Gastroesophageal sphincter (tissue), 3 donors: Measurements from ENCODE around the gene MEX3C.

Experiments used
- EP300 ChIP-seq: sonication (generic); formaldehyde crosslinking; IDR thresholded peaks from one replicate; pipeline ENCODE4 v1.6.1; 2017; ENCODE audit warnings: antibody characterized with exemption, mild to moderate bottlenecking
- POLR2A ChIP-seq, 2 donors: fragments of 450-650 bp; IDR thresholded peaks; one replicate each; pipeline ENCODE4 v1.6.1; 2017; ENCODE audit warnings: antibody characterized with exemption in 2 of 2, mild to moderate bottlenecking in 2 of 2, moderate library complexity in 1 of 2
- POLR2AphosphoS5 ChIP-seq: sonication (generic); formaldehyde crosslinking; IDR thresholded peaks from one replicate; pipeline ENCODE4 v1.6.1; 2017; ENCODE audit warnings: antibody characterized with exemption
- TF ChIP-seq, protein P1 (sequence below), 4 experiments: fragments of 200-600 bp in 2 of 4; fragments of 450-650 bp in 2 of 4; sonication (generic) in 1 of 4; IDR thresholded peaks; one replicate each; pipeline ENCODE4 v1.5.1; 2017 to 2019; ENCODE audit warnings: antibody characterized with exemption in 4 of 4, mild to moderate bottlenecking in 2 of 4, moderate library complexity in 2 of 4

DNA sequence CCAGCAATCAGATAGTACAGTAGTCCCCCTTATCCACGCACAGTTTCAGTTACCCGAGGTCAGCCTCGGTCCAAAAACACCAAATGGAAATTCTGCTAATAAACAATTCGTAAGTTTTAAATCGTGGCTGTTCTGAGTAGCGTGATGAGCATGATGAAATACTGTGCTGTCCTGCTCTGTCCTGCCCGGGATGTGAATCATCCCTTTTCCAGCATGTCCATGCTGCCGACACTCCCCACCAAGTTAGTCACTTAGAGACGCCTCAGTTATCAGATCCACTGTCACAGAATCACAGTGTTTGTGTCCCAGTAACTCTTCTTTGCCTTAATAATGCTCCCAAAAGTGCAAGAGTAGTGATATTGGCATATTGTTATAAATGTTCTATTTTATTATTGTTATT, 62.1 kb downstream of the MEX3C start:
- TF ChIP-seq POLR2AphosphoS5 (no peak), POLR2A (IDR thresholded peaks at IDR 0.05) (no peak), EP300 (no peak)
- TF ChIP-seq, protein P1, sequence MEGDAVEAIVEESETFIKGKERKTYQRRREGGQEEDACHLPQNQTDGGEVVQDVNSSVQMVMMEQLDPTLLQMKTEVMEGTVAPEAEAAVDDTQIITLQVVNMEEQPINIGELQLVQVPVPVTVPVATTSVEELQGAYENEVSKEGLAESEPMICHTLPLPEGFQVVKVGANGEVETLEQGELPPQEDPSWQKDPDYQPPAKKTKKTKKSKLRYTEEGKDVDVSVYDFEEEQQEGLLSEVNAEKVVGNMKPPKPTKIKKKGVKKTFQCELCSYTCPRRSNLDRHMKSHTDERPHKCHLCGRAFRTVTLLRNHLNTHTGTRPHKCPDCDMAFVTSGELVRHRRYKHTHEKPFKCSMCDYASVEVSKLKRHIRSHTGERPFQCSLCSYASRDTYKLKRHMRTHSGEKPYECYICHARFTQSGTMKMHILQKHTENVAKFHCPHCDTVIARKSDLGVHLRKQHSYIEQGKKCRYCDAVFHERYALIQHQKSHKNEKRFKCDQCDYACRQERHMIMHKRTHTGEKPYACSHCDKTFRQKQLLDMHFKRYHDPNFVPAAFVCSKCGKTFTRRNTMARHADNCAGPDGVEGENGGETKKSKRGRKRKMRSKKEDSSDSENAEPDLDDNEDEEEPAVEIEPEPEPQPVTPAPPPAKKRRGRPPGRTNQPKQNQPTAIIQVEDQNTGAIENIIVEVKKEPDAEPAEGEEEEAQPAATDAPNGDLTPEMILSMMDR (IDR thresholded peaks at IDR 0.05) = no peak
